GM13977 (cell line): ENCODE results near the gene TWSG1.

ENCODE experiments used
- DNase-seq: peaks from one replicate; pipeline ENCODE4 v3.0.0; 2012; ENCODE audit warnings: low spot score
- in situ Hi-C: fragments of 300-500 bp; cut with MboI; formaldehyde crosslinking; loops from one replicate; pipeline ENCODE4 v1.12.0; 2022; ENCODE audit warnings: low sequenced_read_pairs, low pct_unique_long_range_greater_than_20kb, mixed read lengths, inconsistent platforms; ENCODE audit not compliant: unreplicated experiment
- TF ChIP-seq, protein P1 (sequence below): IDR thresholded peaks from 2 replicates; pipeline ENCODE4 v1.5.1; 2012; ENCODE audit warnings: mild to moderate bottlenecking, control low read depth; ENCODE audit not compliant: insufficient read depth; ENCODE audit errors: extremely low read depth, missing control alignments

TWSG1 gene

DNA sequence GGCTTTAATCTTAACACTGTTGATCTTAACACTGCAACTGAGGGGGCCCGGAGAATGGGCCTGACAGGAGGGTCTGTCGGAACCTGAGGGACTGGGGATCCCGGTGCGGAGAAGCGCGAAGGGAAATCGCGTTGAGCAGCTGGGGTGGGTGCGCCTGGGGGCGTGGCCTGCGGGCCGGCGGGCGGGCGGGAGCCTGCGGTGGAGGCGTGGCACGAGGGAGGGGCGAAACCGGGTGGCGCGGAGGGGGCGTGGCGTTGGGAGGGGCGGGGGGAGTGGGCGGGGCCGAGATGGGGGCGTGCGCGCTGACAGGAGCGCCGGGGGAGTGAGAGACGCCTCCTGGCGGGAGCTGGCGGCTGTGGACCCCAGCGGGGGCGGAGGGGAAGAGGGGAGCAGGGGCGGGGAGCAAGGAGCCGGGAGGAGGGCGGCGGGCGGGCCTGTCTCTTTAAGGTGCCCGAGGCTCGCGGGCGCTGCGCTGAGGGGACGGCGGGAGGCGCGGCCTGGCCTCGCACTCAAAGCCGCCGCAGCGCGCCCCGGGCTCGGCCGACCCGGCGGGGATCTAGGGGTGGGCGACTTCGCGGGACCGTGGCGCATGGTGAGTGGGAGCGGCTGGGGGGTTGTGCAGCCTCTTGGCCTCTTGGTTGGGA, at the start of gene TWSG1:
TSS of gene TWSG1 (plus strand) at position 445 of the 644 bp plus-strand sequence. CDS start 2,457 bp downstream, outside the sequence.
- DNase-seq = peak; percentile 99
- TF ChIP-seq, protein P1, sequence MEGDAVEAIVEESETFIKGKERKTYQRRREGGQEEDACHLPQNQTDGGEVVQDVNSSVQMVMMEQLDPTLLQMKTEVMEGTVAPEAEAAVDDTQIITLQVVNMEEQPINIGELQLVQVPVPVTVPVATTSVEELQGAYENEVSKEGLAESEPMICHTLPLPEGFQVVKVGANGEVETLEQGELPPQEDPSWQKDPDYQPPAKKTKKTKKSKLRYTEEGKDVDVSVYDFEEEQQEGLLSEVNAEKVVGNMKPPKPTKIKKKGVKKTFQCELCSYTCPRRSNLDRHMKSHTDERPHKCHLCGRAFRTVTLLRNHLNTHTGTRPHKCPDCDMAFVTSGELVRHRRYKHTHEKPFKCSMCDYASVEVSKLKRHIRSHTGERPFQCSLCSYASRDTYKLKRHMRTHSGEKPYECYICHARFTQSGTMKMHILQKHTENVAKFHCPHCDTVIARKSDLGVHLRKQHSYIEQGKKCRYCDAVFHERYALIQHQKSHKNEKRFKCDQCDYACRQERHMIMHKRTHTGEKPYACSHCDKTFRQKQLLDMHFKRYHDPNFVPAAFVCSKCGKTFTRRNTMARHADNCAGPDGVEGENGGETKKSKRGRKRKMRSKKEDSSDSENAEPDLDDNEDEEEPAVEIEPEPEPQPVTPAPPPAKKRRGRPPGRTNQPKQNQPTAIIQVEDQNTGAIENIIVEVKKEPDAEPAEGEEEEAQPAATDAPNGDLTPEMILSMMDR = peak; percentile 49
- in situ Hi-C loops = no loop called here

DNA sequence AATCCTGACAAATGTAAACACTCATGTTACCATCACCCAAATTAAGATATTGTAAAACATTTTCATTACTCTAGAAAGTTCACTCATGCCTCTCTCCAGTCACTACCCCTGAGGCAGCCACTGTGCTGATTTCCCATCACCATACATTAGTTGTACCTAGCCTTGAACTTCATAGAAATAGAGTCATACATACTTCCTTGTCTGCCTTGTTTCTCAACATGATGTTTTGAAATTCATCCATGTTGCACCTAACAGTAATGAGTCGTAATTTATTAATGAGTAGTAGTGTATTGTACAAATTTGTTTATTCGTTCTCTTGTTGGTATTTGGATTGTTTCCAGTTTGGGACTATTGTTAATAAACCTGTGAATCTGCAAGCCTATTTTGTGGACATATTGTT, 49.0 kb upstream of the TWSG1 start:
- TF ChIP-seq, protein P1 = no peak
- no peak for DNase-seq
- in situ Hi-C loops = no loop called here

DNA sequence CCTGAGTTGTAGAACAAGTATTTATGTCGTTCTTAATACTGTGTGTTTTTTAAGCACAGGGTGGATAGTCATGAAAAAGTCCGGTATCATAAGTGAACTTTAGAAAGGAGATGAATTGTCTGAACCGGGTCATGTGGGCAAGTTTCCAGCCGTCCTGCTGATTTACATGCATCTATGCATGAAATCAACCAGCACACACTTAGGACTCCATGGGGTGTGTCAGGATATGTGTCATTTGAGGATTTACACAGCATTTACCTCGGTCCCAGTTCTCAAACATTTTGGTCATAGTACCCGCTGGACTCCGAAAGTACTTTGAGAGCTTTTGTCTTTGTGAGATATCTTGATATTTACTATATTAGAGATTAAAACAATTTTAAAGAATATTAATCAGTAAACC, 47.5 kb upstream of the TWSG1 start:
- TF ChIP-seq, protein P1 = no peak
- in situ Hi-C loops = no loop called here
- no peak for DNase-seq

DNA sequence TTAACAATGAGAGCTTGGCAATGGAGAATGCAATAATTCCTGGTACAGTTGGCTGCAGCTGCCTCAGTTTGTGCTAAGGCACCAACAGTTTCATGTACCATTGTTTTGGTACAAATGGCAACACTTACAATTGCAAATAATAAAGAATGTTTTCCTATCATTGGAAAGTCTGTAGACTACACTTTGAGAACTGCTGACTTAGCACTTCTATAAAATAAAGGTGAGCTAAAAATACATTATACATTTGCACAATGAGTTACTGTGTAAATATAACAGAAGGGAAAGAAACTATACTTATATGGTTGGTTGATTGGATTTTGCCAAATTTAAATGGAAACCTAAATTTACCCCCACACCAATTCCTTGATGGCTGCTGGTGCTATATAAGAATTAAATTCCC, 44.9 kb upstream of the TWSG1 start:
- no peak for DNase-seq
- in situ Hi-C loops = no loop called here
- TF ChIP-seq, protein P1 = no peak

DNA sequence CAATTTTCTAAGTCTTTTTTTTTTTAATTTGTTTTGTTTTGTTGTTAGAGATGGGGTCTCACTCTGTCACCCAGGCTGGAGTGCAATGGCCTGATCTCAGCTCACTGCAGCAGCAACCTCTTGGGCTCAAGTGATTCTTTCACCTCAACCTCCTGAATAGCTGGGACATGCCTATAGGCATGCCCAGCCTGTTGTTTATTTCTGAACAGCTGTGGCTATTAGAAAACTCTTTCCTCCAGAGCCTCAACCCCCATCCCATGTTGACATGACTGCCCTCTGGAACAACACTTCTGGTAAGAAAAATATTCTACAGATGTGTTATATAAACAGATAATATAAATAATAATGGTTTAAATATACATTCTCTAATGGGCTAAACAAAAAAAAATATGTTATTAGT, 44.4 kb upstream of the TWSG1 start:
- DNase-seq = no peak

DNA sequence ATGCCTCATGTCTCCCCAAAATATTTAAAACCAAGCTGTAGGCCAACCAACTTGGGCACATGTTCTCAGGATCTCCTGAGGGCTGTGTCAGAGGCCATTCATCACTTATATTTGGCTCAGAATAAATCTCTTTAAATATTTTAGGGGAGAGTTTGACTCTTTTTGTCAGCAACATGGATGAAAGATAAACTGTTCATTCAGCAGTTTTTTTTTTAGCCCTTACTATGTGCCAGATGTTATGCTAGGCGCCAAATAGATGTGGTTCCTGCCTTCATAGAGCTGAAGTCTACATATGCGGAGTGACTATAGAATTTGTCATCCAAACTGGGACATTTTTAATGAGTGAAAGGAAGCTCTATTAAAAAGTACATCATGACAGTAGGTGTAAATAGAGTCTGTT, 42.5 kb upstream of the TWSG1 start:
- DNase-seq = no peak
- TF ChIP-seq, protein P1 = no peak
- in situ Hi-C loops = no loop called here

More for the DNA sequence above, 44.4 kb upstream of the TWSG1 start:
- in situ Hi-C loops = no loop called here
- TF ChIP-seq, protein P1 = no peak
